Measurements from ENCODE around the gene RANBP9. TPM values are rescaled to one million over a fixed set of nuclear protein-coding genes. Genes with fewer than 3 reads are reported as not detected.

The RANBP9 gene
- total RNA-seq, 1 experiment from 2014 or later: 44.5 TPM

DNA sequence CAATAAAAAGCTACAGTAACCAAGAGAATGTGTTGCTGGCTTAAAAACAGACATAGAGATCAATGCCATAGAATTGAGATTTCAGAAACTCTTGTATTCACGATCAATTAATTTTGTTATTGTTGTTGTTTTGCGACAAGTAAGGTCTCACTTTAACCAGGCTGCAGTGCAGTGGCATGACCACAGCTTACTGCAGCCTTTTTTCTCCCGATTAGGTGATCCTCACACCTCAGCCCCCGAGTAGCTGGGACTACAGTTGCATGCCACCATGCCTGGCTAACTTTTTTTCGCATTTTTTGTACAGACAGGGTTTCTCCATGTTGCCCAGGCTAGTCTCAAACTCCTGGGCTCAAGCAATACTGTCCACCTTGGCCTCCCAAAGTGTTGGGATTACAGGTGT, 42.2 kb downstream of the RANBP9 start:
- POLR2A ChIA-PET: no interaction called here
- ATAC-seq: no peak
- BruUV-seq (replicated peaks): no TSS peak

DNA sequence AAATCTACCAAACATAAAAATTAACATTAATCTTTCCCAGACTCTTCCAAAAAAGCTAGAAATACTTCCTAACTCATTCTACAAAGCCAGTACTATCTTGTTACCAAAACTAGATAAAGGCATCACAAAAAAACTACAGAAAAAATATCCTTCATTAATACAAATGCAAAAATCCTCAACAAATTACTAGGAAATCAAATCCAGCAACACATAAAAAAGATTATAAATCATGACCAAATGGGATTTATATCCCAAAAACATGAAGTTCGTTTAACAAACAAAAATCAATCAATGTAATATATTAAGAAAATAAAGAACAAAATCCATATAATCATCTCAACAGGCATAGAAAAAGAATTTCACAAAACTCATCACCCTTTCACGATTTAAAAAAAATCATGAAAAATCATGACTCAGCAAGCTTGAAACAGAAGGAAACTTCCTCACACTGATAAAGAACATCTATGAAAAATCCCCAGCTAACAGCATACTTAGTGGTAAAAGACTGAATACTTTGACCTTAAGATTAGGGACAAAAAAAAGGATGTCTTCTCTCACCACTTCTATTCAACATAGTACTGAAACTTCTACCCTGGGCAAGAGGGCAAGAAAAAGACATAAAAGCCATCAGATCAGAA, 43.2 kb downstream of the RANBP9 start:
- Histone ChIP-seq H3K27ac (ENCODE audit: low read length) (no peak overlapping the region), H3K36me3 (ENCODE audit: control insufficient read depth, insufficient read depth, low read length) (no peaks in the 10 kb centered on the region), H3K9me3 (ENCODE audit: control insufficient read depth, insufficient read depth, low read depth, low read length) (peaks cover 7% of the 10 kb centered on the region; the same call in 1 of the 2 replicates), H3K4me1 (ENCODE audit: control insufficient read depth, insufficient read depth, low read length) (peaks cover 4% of the 10 kb centered on the region; the same call in 1 of the 2 replicates), H3K27me3 (ENCODE audit: control insufficient read depth, insufficient read depth, low read length) (no peaks in the 10 kb centered on the region), H3K4me3 (ENCODE audit: low read depth in 2 of 2, low read length in 2 of 2) (no peak overlapping the region)
- TF ChIP-seq, protein P1, sequence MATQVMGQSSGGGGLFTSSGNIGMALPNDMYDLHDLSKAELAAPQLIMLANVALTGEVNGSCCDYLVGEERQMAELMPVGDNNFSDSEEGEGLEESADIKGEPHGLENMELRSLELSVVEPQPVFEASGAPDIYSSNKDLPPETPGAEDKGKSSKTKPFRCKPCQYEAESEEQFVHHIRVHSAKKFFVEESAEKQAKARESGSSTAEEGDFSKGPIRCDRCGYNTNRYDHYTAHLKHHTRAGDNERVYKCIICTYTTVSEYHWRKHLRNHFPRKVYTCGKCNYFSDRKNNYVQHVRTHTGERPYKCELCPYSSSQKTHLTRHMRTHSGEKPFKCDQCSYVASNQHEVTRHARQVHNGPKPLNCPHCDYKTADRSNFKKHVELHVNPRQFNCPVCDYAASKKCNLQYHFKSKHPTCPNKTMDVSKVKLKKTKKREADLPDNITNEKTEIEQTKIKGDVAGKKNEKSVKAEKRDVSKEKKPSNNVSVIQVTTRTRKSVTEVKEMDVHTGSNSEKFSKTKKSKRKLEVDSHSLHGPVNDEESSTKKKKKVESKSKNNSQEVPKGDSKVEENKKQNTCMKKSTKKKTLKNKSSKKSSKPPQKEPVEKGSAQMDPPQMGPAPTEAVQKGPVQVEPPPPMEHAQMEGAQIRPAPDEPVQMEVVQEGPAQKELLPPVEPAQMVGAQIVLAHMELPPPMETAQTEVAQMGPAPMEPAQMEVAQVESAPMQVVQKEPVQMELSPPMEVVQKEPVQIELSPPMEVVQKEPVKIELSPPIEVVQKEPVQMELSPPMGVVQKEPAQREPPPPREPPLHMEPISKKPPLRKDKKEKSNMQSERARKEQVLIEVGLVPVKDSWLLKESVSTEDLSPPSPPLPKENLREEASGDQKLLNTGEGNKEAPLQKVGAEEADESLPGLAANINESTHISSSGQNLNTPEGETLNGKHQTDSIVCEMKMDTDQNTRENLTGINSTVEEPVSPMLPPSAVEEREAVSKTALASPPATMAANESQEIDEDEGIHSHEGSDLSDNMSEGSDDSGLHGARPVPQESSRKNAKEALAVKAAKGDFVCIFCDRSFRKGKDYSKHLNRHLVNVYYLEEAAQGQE (IDR thresholded peaks at IDR 0.05; ENCODE audit: insufficient read depth in 1 of 2, low read depth in 2 of 2, low read length in 1 of 2): no peak
- TF ChIP-seq POLR2AphosphoS5 (IDR thresholded peaks at IDR 0.05; ENCODE audit: low read depth, low read length) (no peak), SIN3A (IDR thresholded peaks at IDR 0.05; ENCODE audit: borderline replicate concordance, insufficient read depth, low read depth, low read length) (no peak), TCF7L2 (IDR thresholded peaks at IDR 0.05; ENCODE audit: low read depth, low read length) (no peak)
- TF ChIP-seq, protein P2, sequence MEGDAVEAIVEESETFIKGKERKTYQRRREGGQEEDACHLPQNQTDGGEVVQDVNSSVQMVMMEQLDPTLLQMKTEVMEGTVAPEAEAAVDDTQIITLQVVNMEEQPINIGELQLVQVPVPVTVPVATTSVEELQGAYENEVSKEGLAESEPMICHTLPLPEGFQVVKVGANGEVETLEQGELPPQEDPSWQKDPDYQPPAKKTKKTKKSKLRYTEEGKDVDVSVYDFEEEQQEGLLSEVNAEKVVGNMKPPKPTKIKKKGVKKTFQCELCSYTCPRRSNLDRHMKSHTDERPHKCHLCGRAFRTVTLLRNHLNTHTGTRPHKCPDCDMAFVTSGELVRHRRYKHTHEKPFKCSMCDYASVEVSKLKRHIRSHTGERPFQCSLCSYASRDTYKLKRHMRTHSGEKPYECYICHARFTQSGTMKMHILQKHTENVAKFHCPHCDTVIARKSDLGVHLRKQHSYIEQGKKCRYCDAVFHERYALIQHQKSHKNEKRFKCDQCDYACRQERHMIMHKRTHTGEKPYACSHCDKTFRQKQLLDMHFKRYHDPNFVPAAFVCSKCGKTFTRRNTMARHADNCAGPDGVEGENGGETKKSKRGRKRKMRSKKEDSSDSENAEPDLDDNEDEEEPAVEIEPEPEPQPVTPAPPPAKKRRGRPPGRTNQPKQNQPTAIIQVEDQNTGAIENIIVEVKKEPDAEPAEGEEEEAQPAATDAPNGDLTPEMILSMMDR (IDR thresholded peaks at IDR 0.05): no peak
- no peak for DNase-seq (ENCODE audit: low read depth, low spot score)
- no TSS peak for BruUV-seq (replicated peaks)
- ATAC-seq: no peak
- CTCF ChIA-PET: no interaction called here
- POLR2A ChIA-PET: no interaction called here
- intact Hi-C loops (cut with micrococcal nuclease; ENCODE audit: unreplicated experiment): no loop called here
- in situ Hi-C loops (cut with HindIII; ENCODE audit: low pct_unique_long_range_greater_than_20kb, low sequenced_read_pairs): no loop called here

More for the DNA sequence above, 42.2 kb downstream of the RANBP9 start:
- H3K27ac ChIP-seq (ENCODE audit: low read length): no peak overlapping the region
- H3K36me3 ChIP-seq (ENCODE audit: control insufficient read depth, insufficient read depth, low read length): no peaks in the 10 kb centered on the region
- no peak for DNase-seq (ENCODE audit: low read depth, low spot score)
- in situ Hi-C loops (cut with HindIII; ENCODE audit: low pct_unique_long_range_greater_than_20kb, low sequenced_read_pairs) (no loop called here), intact Hi-C loops (cut with micrococcal nuclease; ENCODE audit: unreplicated experiment) (no loop called here)
- peaks cover 7% of the 10 kb centered on the region; the same call in 1 of the 2 replicates for H3K9me3 ChIP-seq (ENCODE audit: control insufficient read depth, insufficient read depth, low read depth, low read length)
- H3K4me3 ChIP-seq (ENCODE audit: low read depth in 2 of 2, low read length in 2 of 2): no peak overlapping the region
- CTCF ChIA-PET: no interaction called here
- H3K27me3 ChIP-seq (ENCODE audit: control insufficient read depth, insufficient read depth, low read length): no peaks in the 10 kb centered on the region
- TF ChIP-seq TCF7L2 (IDR thresholded peaks at IDR 0.05; ENCODE audit: low read depth, low read length) (no peak), SIN3A (IDR thresholded peaks at IDR 0.05; ENCODE audit: borderline replicate concordance, insufficient read depth, low read depth, low read length) (no peak), POLR2AphosphoS5 (IDR thresholded peaks at IDR 0.05; ENCODE audit: low read depth, low read length) (no peak)
- TF ChIP-seq, protein P2 (IDR thresholded peaks at IDR 0.05): no peak
- TF ChIP-seq, protein P1 (IDR thresholded peaks at IDR 0.05; ENCODE audit: insufficient read depth in 1 of 2, low read depth in 2 of 2, low read length in 1 of 2): no peak
- H3K4me1 ChIP-seq (ENCODE audit: control insufficient read depth, insufficient read depth, low read length): peaks cover 4% of the 10 kb centered on the region; the same call in 1 of the 2 replicates

Data from Panc1 (cell line).